Fibroblast of skin of left quadriceps (primary cell): ENCODE measurements around the gene MRGPRG.

Experiments used
- DNase-seq, 2 experiments: peaks; one replicate each; pipeline ENCODE4 v3.0.0-alpha.2; 2013; ENCODE audit warnings: low read depth in 2 of 2

MRGPRG gene

GRCh38 chr11:3225826-3226750 lies 7.5 kb upstream of the MRGPRG start:
- DNase-seq = no peak

GRCh38 chr11:3225159-3225758 lies 6.6 kb upstream of the MRGPRG start:
- no peak for DNase-seq

- DNase-seq = no peak
Measured at GRCh38 chr11:3224401-3225057, 5.9 kb upstream of the MRGPRG start.

- no peak for DNase-seq
Measured at GRCh38 chr11:3223932-3224381, 5.3 kb upstream of the MRGPRG start.

GRCh38 chr11:3222941-3223915 lies 4.6 kb upstream of the MRGPRG start:
- no peak for DNase-seq

- DNase-seq = no peak
Measured at GRCh38 chr11:3222003-3222855, 3.6 kb upstream of the MRGPRG start.

GRCh38 chr11:3221408-3222002 lies 2.9 kb upstream of the MRGPRG start:
- DNase-seq = no peak

GRCh38 chr11:3220521-3221407 lies 2.2 kb upstream of the MRGPRG start:
- no peak for DNase-seq

GRCh38 chr11:3220101-3220500 lies 1.5 kb upstream of the MRGPRG start:
- DNase-seq = no peak

GRCh38 chr11:3219281-3219892 lies 774 bp upstream of the MRGPRG start:
- no peak for DNase-seq

- DNase-seq = no peak
Measured at GRCh38 chr11:3217818-3218482, 663 bp downstream of the MRGPRG start.

- no peak for DNase-seq
Measured at GRCh38 chr11:3216027-3216525, 2.5 kb downstream of the MRGPRG start.

- no peak for DNase-seq
Measured at GRCh38 chr11:3215346-3216026, 3.1 kb downstream of the MRGPRG start.

GRCh38 chr11:3214420-3214699 lies 4.3 kb downstream of the MRGPRG start:
- no peak for DNase-seq

- DNase-seq = no peak
Measured at GRCh38 chr11:3213659-3214419, 4.8 kb downstream of the MRGPRG start.

GRCh38 chr11:3208272-3208671 lies 10.3 kb downstream of the MRGPRG start:
- DNase-seq = no peak
